Measurements from ENCODE around the gene HEXB. TPM values are rescaled to one million over a fixed set of nuclear protein-coding genes. Genes with fewer than 3 reads are reported as not detected.

HEXB gene
- total and polyA plus RNA-seq, 2 of the 8 experiments (the other 6 are each of a cell fraction or from before 2014, with no cell fraction given), result 39.7 to 69.2 TPM

- Histone ChIP-seq H4K5ac (ENCODE audit: insufficient read length, low read depth, low read length) (no peak overlapping the region), H3K23ac (ENCODE audit: insufficient read length) (no peak overlapping the region), H3K79me1 (ENCODE audit: low read depth, low read length) (no peaks in the 10 kb centered on the region), H3K36me3 (ENCODE audit: control insufficient read depth in 2 of 4, insufficient read depth in 4 of 4, low read length in 3 of 4) (no peaks in the 10 kb centered on the region), H2AK5ac (ENCODE audit: low read depth, low read length) (no peak overlapping the region), H3K56ac (replicated peaks; ENCODE audit: insufficient read length, low read depth, low read length) (no peak overlapping the region), H2BK20ac (ENCODE audit: low read length) (no peak overlapping the region), H3K79me2 (ENCODE audit: control insufficient read depth in 1 of 2, insufficient read depth in 2 of 2, low read length in 2 of 2) (no peaks in the 10 kb centered on the region), H3K27me3 (replicated peaks in 1 of 4; ENCODE audit: control insufficient read depth in 3 of 4, extremely low read depth in 1 of 4, insufficient read depth in 3 of 4, low read length in 3 of 4) (no peaks in the 10 kb centered on the region), H4K91ac (replicated peaks; ENCODE audit: insufficient read length, low read length) (no peak overlapping the region), H3K18ac (ENCODE audit: extremely low read depth, low read length) (no peak overlapping the region), H3K14ac (ENCODE audit: insufficient read length) (no peak overlapping the region), H2BK5ac (ENCODE audit: low read depth, low read length) (no peak overlapping the region), H3K4me1 (replicated peaks in 1 of 4; ENCODE audit: control insufficient read depth in 3 of 4, insufficient read depth in 4 of 4, low read length in 3 of 4) (no peaks in the 10 kb centered on the region), H3K27ac (ENCODE audit: low read depth, low read length) (no peak overlapping the region), H2BK12ac (ENCODE audit: low read depth, low read length) (no peak overlapping the region), H2AFZ (ENCODE audit: low read length) (no peak overlapping the region), H3K4me2 (ENCODE audit: insufficient read depth in 1 of 2, low read depth in 2 of 2, low read length in 2 of 2) (no peak overlapping the region), H3K9ac (replicated peaks in 1 of 4; ENCODE audit: extremely low read depth in 1 of 4, low read depth in 3 of 4, low read length in 3 of 4) (no peak overlapping the region), H4K8ac (ENCODE audit: extremely low read depth, insufficient read depth, low read length) (no peak overlapping the region), H3K23me2 (ENCODE audit: low read depth, low read length) (no peaks in the 10 kb centered on the region), H2BK15ac (ENCODE audit: low read length) (no peak overlapping the region), H4K20me1 (replicated peaks in 1 of 2; ENCODE audit: control insufficient read depth in 1 of 2, insufficient read depth in 2 of 2, low read length in 2 of 2) (no peaks in the 10 kb centered on the region), H3K9me3 (ENCODE audit: insufficient read depth in 2 of 2, low read depth in 1 of 2, low read length in 1 of 2) (peaks cover 3 to 8% of the 10 kb centered on the region in 2 experiments; a peak in 3 of 4 replicates), H3K4me3 (ENCODE audit: extremely low read depth in 1 of 4, insufficient read depth in 2 of 4, low read depth in 3 of 4, low read length in 4 of 4) (no peak overlapping the region), H3K4ac (replicated peaks; ENCODE audit: insufficient read length, low read depth, low read length) (no peak overlapping the region), H2BK120ac (replicated peaks; ENCODE audit: low read depth, low read length) (no peak overlapping the region)
- DNase-seq (ENCODE audit: low read depth in 1 of 2, low spot score in 2 of 2) (no peak), FAIRE-seq (no peak)
- ChIA-PET POLR2A (ENCODE audit: partially characterized antibody) (no interaction called here), CTCF (ENCODE audit: partially characterized antibody) (interaction anchor here (0.5 to 2.1 kb wide), 4 partner anchors 25 to 753 kb away, joined by 3 to 6 read pairs (median 3); no protein-coding TSS in a partner anchor)
- TF ChIP-seq SIN3A (conservative IDR thresholded peaks at IDR 0.05 in 1 of 2, IDR thresholded peaks at IDR 0.05 in 1 of 2; ENCODE audit: low read depth in 1 of 2, low read length in 2 of 2), result no peak
- TF ChIP-seq TAF1 (IDR thresholded peaks at IDR 0.05; ENCODE audit: low read depth, low read length), result no peak
- no peak for TF ChIP-seq RFX5 (IDR thresholded peaks at IDR 0.05; ENCODE audit: borderline replicate concordance, low read depth, low read length)
- TF ChIP-seq KDM1A (IDR thresholded peaks at IDR 0.05; ENCODE audit: borderline replicate concordance, low read length), result no peak
Measured at GRCh38 chr5:74655716-74656115, 29.3 kb upstream of the HEXB start.
